NB4 (cell line): Measurements from ENCODE around the gene DSG4.

Experiments
- DNase-seq: peaks from one replicate; pipeline ENCODE4 v3.0.0; 2010; ENCODE audit warnings: low read depth
- H3K4me3 ChIP-seq: one replicate; pipeline ENCODE4 v1.5.1; 2011; ENCODE audit warnings: mild to moderate bottlenecking, low read depth, low read length, moderate library complexity
- CTCF ChIP-seq: IDR thresholded peaks from one replicate; pipeline ENCODE4 v1.5.1; 2012; ENCODE audit warnings: low read depth, low read length
- MAX ChIP-seq: IDR thresholded peaks from 2 replicates; pipeline ENCODE4 v1.6.1; 2011; ENCODE audit warnings: low read depth, low read length
- MYC ChIP-seq: IDR thresholded peaks from 2 replicates; pipeline ENCODE4 v1.6.1; 2011; ENCODE audit warnings: low read depth, low read length
- POLR2A ChIP-seq: IDR thresholded peaks from 2 replicates; pipeline ENCODE4 v1.6.1; 2011; ENCODE audit warnings: mild to moderate bottlenecking; ENCODE audit not compliant: insufficient read length; ENCODE audit errors: extremely low read depth

Gene DSG4

GRCh38 chr18:31402026-31402373, 25.4 kb downstream of the DSG4 start:
- no peak for TF ChIP-seq CTCF
- TF ChIP-seq POLR2A: no peak
- TF ChIP-seq MAX: no peak
- TF ChIP-seq MYC: no peak
- DNase-seq: no peak

GRCh38 chr18:31403409-31403808, 26.8 kb downstream of the DSG4 start:
- TF ChIP-seq CTCF (no peak), POLR2A (no peak), MYC (no peak), MAX (no peak)
- no peak for DNase-seq
- no peak overlapping the region for H3K4me3 ChIP-seq

More at GRCh38 chr18:31402026-31402373, 25.4 kb downstream of the DSG4 start:
- H3K4me3 ChIP-seq: no peak overlapping the region

- TF ChIP-seq POLR2A (no peak), MAX (no peak), MYC (no peak), CTCF (no peak)
- no peak for DNase-seq
These were observed 31.1 kb downstream of the DSG4 start for GRCh38 chr18:31407649-31408048.

GRCh38 chr18:31409276-31409675, 32.7 kb downstream of the DSG4 start:
- H3K4me3 ChIP-seq: no peak overlapping the region
- TF ChIP-seq CTCF (no peak), POLR2A (no peak), MYC (no peak), MAX (no peak)
- DNase-seq: no peak

More at GRCh38 chr18:31407649-31408048, 31.1 kb downstream of the DSG4 start:
- H3K4me3 ChIP-seq: no peak overlapping the region

GRCh38 chr18:31410716-31411483, 34.3 kb downstream of the DSG4 start:
- no peak for DNase-seq
- no peak for TF ChIP-seq MAX
- TF ChIP-seq CTCF: no peak
- TF ChIP-seq MYC: no peak
- no peak for TF ChIP-seq POLR2A
- H3K4me3 ChIP-seq: no peak overlapping the region
